GM04503 (cell line): Measurements from ENCODE around the gene COA5.
"Not testable (repeated sequence)": the region's sequence is repeated elsewhere in the genome, so short reads cannot be mapped to it uniquely, and the experiment has no call there.

Source experiments
- DNase-seq: peaks from one replicate; pipeline ENCODE4 v3.0.0-alpha.2; 2012; ENCODE audit warnings: low read depth

The COA5 gene

DNA sequence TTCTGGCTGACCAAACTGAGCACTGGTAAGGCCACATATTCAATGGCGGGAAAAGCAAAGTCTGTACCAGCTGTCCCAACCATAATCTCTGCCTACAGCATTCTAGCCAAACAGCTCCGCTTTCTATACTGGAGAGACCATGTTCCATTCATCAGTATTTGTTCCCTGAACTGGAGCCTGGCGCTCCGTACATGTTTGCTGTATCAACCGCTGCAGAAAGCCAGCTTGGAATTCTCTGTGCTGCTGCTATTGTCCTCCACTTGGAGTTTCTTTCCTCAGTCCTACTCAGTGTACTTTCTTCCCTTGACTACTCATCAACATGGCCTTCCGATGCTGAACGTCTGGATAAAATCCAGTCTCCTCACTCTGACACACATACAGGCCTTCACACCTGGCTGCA lies 1.9 kb downstream of the COA5 start:
- no peak for DNase-seq

DNA sequence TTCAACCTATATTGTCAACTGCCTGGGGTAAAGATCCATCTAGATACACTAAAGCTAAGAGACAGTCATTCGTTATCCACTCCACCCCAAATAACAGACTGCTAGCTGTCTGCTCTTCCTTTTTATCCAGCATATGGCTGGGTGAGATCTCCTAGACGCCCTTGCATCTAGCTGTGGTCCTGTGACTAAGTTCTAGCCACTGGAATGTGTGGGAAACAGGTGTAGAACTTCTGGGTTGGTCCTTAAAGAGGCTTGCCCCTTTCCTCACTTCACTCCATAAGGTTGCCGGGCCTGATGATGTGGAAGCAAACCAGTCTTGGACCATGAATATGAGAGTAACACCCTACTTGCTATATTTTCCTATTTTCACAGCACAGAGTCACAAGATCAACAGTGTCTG lies 3.2 kb downstream of the COA5 start:
- no peak for DNase-seq

DNA sequence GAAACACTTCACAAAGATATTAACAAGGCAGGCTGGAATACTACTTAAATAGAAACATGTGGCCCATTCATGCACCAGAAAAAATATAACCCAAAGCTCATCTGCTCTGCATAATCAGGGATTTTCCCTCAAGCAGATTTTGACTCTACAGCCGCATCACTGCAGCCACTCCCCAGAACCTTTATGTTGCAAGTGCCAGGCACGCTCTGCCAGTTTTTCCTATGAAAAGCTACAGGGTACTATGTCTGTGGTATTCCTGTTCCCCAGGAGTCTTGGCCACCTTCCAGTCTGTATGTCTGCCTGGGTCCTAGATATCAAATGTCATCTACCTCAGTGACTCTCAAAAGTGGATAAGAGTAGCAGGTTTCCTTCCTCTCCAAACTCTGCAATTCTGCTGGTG lies 3.8 kb downstream of the COA5 start:
- no peak for DNase-seq

DNA sequence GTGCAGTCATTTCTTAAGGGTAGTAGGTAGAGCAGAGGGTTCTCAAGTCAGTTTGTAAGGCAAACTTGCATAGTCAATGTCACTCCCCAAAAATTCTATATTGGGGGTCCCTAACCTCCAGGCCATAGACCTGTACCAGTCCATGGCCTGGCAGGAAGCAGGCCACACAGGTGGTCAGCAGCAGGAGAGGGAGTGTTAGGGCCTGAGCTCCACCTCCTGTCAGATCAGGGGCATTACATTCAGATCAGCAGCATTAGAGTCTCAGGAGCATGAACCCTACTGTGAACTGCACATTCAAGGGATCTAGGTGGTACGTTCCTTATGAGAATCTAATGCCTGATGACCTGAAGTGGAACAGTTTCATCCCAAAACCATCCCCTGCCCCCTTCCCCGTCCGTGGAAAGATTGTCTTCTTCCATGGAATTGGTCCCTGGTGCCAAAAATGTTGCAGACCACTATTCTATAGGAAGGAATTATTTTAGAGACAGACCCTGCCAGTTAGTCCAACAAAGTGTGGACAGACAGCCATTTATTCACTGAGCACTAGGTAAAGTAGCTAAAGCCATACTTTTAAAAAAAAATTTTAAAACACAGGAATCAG lies 6.7 kb downstream of the COA5 start:
- no peak for DNase-seq

DNA sequence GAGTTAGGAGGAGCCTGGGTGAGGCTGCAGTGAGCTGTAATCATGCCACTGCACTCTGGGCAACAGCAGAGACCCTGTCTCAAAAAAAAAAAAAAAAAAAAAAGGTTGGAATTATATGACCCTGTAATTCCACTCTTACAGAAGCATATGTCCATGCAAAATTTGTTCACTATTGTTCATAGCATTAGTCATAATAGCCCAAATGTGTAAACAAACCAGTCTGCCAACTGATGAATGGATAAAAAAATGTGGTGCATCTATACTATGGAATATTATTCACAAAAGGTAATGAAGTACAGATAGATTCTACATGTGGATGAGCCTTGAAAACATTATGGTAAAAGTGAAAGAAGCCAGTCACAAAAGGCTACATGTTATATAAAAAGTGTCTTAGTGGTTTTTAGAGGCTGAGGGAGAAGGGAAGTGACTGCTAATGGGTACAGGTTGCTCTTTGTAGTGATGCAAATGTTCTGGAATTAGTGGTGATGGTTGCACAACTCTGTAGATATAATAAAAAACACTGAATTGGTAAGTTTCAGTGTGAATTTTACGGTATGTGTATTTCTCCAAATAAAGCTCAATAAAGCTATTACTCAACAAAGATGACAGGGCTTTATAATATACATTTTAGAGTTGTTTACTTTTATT lies 9.4 kb downstream of the COA5 start:
- peak; percentile 25 for DNase-seq

DNA sequence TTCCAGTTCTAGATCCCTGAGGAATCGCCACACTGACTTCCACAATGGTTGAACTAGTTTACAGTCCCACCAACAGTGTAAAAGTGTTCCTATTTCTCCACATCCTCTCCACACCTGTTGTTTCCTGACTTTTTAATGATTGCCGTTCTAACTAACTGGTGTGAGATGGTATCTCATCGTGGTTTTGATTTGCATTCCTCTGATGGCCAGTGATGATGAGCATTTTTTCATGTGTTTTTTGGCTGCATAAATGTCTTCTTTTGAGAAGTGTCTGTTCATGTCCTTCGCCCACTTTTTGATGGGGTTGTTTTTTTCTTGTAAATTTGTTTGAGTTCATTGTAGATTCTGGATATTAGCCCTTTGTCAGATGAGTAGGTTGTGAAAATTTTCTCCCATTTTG lies 13.6 kb downstream of the COA5 start:
- not testable (repeated sequence) for DNase-seq

DNA sequence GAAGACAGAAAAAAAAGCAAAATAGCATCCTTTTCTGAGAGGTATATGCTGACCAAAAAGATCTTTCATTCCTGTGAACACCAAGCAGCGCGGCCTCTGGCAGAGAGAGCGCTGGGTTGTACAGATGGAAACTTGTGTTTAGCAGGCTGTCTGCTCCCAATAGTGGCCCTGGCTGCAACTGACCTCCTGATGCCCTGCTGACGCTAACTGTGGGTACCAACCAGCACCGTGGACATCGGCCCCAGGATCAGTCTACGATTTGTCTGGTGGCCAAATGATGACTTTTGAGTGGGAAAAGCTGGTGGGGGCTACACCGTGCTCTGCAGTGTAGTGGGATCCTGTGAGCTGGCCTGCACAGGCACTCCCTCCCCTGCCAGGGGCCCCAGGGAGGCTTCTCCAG lies 15.7 kb downstream of the COA5 start:
- no peak for DNase-seq

DNA sequence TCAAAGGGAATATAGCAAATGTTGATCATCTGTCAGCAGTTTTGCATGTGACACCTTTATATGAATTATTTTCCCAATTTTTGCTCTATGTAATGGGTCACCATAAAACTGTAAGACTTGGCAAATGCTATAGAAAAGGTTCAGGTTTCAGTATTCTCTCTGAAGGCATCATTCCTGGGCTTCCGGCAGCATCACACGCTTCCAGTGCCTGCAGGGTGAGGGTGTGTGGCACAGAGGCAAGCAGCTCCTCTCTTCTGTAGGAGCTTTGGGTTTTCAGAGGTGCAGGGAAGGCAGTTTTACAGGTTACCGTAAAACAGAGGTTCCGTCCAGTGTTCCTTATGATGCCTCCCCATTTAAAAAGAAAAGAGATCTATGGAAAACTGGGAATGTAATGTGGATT lies 18.8 kb downstream of the COA5 start:
- no peak for DNase-seq

DNA sequence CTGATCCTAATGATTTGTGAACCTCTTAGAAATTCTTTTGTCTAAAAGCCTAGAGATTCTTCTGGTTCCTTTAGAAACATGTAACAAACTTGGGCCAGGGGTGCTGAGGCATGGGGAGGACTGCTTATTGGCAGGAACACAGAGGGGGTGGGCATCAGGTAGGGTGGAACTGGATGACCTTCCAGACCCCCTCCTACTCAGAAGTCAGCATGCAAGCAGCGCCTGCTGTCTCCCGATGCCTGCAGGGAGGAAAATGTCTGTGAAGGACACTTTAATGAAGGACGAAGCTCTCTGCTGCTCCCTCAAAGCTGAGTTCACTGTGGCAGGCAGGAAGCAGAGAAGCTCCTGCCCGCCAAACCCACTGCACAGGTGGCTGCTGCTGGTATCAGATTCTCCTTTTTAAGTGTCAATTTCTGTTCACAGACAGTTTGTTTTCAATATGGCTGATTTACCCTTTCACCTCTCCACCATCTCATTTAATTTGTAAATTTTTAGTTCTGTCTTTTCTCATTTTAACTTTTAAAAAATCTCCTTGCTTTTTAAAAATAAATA lies 19.4 kb downstream of the COA5 start:
- DNase-seq: no peak

DNA sequence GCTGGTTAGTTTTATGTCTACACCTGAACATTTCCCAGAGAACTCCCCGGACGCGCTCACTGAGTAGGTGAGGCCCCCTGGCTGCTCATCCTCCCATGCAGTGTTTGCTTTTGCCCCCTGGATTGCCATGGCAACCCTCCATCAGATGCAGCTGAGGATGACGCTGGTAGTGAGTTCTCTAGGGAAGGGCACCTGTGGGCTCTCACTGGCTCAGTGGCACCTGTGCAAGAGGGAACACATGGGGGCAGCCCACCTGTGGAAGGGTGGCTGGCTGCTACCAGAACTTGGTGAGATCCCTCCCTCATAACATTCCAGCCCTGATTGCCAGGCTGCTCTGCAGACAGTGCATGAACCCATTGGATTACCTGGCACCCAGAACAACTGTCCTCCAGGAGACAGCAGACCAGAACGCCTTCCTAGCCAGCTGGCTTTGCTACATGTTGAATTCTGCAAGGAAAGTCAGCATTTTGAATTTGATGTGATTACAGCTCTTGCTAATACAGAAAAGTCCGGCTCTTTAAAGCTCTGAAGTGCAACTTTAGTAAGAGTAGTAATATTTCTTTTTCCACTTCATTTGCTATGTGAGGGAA lies 21.7 kb downstream of the COA5 start:
- DNase-seq: no peak

DNA sequence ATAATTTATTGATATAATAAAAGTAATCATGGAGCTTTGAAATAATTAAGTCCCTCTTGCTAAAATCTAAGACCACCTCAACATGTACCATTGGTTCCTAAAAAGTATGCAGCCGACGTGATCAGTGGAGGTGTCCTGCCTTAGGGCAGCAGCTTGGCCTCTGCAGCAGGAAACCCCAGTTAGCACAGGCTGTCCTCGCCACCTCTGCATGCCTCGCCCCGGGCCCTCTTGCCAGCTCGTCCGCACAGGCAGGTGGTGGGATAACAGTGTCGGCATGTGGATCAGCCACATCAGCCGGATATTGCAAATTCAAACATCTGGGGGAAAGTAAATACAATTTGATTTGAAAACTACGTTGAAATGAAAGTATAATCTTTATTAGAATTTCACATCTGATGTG lies 22.9 kb downstream of the COA5 start:
- DNase-seq: no peak

DNA sequence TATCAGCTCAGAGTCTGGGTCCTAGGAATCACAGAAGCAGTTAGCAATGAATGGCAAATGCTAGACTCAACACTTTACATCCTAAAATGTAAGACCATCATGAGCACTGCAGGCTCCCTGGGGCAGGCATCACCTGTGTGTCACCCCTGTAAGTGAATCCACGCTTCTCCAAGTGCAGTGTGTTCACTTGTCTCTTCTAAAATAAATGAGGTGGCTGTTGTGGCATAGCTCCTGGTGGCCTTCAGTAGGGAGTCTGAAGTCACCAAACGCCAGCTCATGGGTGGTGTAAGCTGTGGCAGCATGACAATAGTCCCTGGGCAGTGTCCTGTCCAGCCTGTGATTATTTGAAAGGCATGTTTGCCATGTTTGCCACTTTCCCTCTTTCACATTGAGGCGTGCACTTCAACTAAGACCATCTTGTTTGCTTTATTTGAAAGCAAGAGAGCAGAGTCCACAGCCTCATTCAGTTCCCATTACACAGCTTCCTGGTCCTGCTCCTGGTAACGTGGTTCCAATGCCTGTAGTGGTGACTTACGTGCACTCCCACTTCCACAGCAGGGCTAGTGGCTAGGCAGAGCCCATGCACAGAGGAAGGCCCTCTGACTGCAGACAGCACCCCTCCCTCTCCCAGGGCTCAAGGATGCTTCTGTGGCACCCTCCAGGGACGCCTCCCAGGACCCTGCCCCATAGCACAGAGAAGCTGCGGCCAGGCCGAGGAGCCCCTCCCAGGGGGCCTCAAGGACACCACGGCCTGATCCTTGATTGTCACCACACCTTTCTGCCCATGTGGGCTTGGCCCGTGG lies 24.3 kb downstream of the COA5 start:
- DNase-seq: no peak

DNA sequence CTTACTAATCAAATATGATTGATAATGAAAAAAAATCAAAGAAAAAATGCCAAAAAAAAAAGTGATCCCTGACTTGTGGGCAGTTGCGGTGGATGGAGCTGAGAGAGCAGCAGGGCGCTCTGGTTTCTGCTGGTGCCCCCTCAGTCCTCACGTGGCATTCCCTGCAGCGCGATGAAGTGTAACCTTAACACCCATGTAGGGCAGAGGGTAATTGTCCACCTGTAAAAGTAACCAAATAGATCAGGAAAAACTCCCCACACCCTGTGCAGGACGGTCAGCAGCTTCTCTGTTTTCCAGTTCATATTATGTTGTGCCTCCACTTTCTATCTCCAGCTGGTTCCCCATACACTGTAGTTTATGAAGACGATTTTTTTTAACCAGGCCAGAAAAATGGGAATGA lies 25.0 kb downstream of the COA5 start:
- DNase-seq: no peak

DNA sequence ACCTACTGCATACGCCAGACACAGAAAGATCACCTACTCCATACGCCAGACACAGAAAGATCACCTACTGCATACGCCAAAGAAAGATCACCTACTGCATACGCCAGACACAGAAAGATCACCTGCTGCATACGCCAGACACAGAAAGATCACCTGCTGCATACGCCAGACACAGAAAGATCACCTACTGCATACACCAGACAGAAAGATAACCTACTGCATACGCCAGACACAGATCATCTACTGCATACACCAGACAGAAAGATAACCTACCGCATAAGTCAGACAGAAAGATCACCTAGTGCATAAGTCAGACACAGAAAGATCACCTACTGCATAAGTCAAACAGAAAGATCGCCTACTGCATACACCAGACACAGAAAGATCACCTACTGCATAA lies 25.8 kb downstream of the COA5 start:
- no peak for DNase-seq

DNA sequence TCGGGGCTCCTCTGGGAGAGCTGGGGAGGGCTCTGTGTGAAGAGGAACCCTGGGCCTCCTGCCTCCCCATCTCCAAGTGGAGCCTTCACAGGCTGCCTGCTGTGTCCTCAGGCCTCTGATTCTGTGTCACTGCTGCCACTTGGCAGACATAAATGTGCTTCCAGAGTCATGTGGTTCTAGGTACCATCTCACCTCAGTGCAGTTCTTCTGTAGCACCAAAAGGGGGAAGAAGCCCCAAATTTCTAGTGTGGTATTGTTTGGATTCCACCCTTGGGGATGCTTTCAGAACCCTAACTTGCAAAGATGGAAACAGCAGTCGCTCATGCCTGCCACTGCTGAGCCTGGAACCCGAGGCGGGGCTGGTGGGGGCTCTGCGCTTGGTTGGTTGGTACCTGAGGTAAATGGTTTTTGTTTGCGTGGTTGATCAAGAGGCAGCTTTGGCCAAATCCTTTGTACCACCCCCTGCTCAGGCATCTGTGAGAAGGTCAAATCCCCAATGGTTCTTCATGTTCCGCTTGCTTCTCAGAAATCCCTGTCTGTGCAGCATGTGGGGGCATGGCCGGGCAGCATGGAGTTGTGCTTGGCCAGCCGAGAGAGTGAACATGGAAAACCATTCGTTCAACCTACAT lies 27.5 kb downstream of the COA5 start:
- DNase-seq: no peak

DNA sequence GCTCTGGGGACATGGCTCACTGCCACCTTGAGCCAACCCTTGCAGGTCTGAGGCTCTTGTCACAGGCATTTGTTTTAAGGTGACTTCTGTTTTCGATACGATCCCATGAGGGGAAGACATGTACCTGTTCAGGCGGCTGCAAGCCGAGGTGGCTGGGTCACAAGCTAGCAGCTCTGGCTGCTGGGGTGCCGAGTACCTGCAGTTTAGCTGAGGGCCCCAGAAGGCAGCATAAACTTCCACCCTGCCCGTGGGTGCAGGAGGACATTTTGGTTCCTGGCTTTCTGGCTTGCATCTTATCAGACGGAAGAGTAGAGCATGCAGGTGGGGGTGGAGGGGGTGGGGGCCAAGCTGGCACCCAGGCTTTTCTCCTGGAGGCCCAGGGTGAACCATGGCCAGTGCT lies 28.4 kb downstream of the COA5 start:
- DNase-seq: no peak

DNA sequence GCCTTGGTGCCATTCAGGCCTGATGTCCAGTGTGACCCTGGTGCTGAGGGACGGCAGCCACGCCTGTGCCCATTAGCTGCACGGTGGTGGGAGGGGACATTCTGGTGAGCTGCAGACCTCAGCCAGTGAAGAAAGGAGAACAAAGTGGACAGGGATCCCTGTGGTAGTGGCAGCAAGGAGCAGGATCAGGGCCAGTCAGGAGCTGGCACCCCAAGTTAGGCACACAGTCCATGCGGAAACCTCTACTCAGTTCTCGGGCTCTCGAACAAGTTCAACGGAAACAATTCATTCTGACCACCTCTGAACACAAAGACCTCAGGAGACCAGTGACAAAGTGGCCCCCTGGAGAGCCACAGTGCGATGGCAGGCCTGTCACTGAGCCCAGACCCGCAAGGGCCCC lies 30.1 kb downstream of the COA5 start:
- no peak for DNase-seq

DNA sequence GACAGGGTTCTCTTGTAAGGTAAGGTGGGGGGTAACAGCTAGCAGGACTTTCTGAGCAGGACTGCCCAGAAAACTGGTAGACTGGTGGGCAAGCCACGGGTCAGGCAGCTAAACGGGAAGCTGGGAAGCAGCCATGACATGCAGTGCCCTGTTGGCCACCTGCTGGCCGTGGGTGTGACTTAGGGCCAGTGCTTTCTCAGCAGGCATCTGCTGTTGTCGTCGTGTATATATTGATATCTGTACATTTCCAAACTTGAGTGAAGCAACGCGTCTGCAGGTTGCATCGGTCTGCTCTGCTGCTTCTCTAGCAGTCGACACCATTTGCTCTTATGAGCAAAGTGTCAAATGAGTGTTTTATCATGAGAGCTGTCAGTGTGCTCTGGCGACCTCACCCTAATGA lies 31.0 kb downstream of the COA5 start:
- no peak for DNase-seq

DNA sequence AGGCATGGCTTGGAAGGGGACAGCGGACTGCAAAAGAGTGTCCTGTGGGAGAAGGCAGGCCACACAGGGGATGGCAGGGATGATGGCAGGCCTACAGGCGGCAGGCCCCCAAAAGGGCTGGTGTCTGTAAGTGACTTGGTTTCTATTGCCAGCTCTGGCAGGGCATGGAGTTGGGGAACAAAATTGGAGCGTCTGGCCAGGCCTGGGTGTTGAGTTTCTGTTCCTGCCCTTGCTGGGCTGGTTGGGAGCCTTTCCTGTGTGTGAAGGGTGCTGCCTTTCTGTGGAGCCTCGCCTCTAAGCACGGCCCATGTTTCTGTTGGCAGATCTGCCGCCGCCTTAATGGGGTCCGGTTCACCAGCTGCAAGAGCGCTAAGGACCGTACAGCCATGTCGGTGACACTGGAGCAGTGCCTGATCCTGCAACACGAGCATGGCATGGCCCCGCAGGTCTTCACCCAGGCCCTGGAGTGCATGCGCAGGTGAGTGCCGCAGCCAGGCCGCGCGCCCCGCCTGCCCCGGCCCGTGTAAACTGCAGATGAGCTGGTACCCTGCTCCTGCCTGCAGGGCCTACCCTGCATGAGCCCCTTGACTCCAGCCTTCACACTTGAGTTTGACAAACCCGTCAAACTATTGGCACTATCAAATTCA lies 31.5 kb downstream of the COA5 start:
- DNase-seq: no peak

DNA sequence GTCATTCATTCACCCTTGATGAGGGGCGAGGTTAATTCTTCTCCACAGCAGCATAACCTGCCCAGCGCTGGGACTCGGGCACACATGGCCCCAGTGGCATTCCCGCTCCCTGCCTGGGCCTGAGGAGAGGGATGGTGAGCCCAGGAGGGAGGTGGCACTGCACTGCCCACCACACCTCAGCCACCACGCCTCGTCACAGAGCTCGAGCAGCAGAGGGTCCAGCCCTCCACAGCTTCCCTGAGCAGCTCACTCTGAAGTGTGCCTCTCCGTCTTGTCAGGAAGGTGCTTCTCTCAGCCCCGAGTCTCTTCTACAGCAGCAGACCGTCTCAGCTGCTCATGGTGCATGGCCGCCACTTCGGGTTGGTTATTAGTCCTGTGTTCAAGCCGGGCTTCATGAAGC lies 34.9 kb downstream of the COA5 start:
- DNase-seq: no peak

DNA sequence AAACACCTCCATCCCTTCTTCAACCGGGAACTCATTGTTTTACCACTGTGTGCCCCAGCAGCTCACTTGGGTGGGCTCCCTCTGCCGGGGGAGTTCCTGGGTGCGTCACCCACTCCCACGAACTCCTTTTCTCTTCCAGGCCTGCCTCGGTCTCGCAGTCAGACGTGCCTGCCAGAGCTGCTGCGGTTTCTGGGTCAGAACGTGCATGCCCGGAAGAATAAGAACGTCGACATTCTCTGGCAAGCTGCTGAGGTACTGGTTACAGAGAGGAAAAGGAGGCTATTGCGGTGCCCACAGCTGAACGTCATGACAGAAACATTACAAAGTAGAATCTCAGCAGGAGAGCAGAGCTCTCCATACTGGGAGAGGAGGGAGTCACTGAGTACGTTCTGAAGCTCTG lies 35.6 kb downstream of the COA5 start:
- no peak for DNase-seq

DNA sequence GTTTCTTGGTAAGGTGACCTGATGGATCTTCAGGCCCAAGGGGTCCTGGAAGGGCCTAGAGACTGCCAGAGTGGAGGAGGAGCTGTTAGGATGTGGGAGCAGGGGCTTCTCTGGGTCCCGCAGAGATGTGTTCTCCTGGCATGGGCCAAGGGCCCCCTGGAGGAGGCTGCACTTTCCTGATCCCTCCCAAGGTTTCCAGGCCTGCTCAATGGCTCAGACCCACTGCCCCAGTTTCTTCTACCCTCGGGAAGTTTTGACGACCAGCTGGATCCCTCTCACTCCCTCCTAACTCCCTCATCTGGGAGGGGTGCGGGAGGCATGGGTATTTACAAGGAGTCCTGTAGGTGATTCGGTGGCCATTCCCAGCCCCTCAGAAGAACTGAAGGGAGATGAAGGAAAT lies 36.1 kb downstream of the COA5 start:
- DNase-seq: no peak
